ENCODE data around the gene SLC27A3. TPM values are rescaled to one million over a fixed set of nuclear protein-coding genes. Genes with fewer than 3 reads are reported as not detected.
A peak's percentile ranks its signal among the peaks of the same experiment; 100 is the strongest.

Gene SLC27A3
- total RNA-seq, 1 experiment from 2014 or later: 42.0 TPM

GRCh38 chr1:153775458-153776327 lies 486 bp downstream of the SLC27A3 start:
- H3K27me3 ChIP-seq (ENCODE audit: insufficient read depth, low read length): no peaks in the 10 kb centered on the region
- TF ChIP-seq CTCF (conservative IDR thresholded peaks at IDR 0.05): no peak
- H3K27me3 Mint-ChIP-seq (ENCODE audit: low read depth): no peaks in the 10 kb centered on the region
- peak overlapping the region; percentile 83 to 89 for H3K4me3 Mint-ChIP-seq
- H2AFZ ChIP-seq (ENCODE audit: low read length): no peak overlapping the region
- peaks cover 3% of the 10 kb centered on the region; the same call in 1 of the 2 replicates for H3K4me1 ChIP-seq (ENCODE audit: insufficient read depth, low read length)
- H3K36me3 Mint-ChIP-seq (ENCODE audit: insufficient read depth in 1 of 3, low read depth in 3 of 3): peaks cover 13 to 59% (median 46%) of the 10 kb centered on the region in 3 experiments; a peak in 6 of 7 replicates
- H3K23ac ChIP-seq (ENCODE audit: insufficient read length, low read depth, low read length): no peak overlapping the region
- no peak overlapping the region for H2BK120ac ChIP-seq (ENCODE audit: low read depth, low read length, poor library complexity, severe bottlenecking)
- H4K8ac ChIP-seq (replicated peaks; ENCODE audit: insufficient read length, low read depth, low read length): no peak overlapping the region
- no peak overlapping the region for H2BK12ac ChIP-seq (ENCODE audit: insufficient read length, low read depth, low read length)
- peak overlapping the region; percentile 7 for H3K27ac ChIP-seq (ENCODE audit: insufficient read length, low read depth, low read length)
- no peak overlapping the region for H4K5ac ChIP-seq (ENCODE audit: insufficient read length, low read depth, low read length)
- no peaks in the 10 kb centered on the region for H3K9me3 ChIP-seq (ENCODE audit: control insufficient read depth, low read depth, low read length)
- no peaks in the 10 kb centered on the region for H4K20me1 ChIP-seq (ENCODE audit: control insufficient read depth, insufficient read depth, insufficient read length)
- no peaks in the 10 kb centered on the region for H3K79me2 ChIP-seq (ENCODE audit: insufficient read depth, low read length)
- peak; percentile 95 for DNase-seq
- H2AK5ac ChIP-seq (ENCODE audit: insufficient read length, low read length): no peak overlapping the region
- peak overlapping the region; percentile 77 to 91 (median 79); a peak in 4 of 7 replicates for H3K27ac Mint-ChIP-seq
- H3K23me2 ChIP-seq (ENCODE audit: insufficient read length, low read depth, low read length, poor library complexity, severe bottlenecking): peaks cover 10% of the 10 kb centered on the region
- H3K79me1 ChIP-seq (ENCODE audit: insufficient read depth, low read depth, low read length, poor library complexity, severe bottlenecking): no peaks in the 10 kb centered on the region
- no peak overlapping the region for H4K91ac ChIP-seq (ENCODE audit: insufficient read length, low read depth, low read length)
- no CpG with 5 or more reads among the region's 83 CpGs for WGBS (ENCODE audit: extremely low coverage, insufficient read length, low lambda C conversion rate)
- H3T11ph ChIP-seq (ENCODE audit: low read length): no peak overlapping the region
- no peaks in the 10 kb centered on the region for H3K9me3 Mint-ChIP-seq
- H3K14ac ChIP-seq (ENCODE audit: insufficient read depth, low read length): peak overlapping the region; percentile 88
- peak overlapping the region; percentile 78 for H3K18ac ChIP-seq (ENCODE audit: insufficient read length, low read depth, low read length)
- H3K9ac ChIP-seq (ENCODE audit: extremely low read depth, insufficient read length, low read length): peak overlapping the region; percentile 71
- no peak overlapping the region for H2BK5ac ChIP-seq (ENCODE audit: insufficient read length, low read length)
- peak overlapping the region; percentile 74 for H3K4me2 ChIP-seq (ENCODE audit: insufficient read depth, insufficient read length, low read length)
- no peak overlapping the region for H2BK15ac ChIP-seq (ENCODE audit: low read depth, low read length)
- H3K4me1 Mint-ChIP-seq: peaks cover 33 to 41% of the 10 kb centered on the region in 2 experiments
- H3K56ac ChIP-seq (ENCODE audit: insufficient read length, low read depth, low read length): no peak overlapping the region
- H3K4ac ChIP-seq (ENCODE audit: low read depth, low read length): no peak overlapping the region
- H2BK20ac ChIP-seq (ENCODE audit: low read depth, low read length, poor library complexity, severe bottlenecking): no peak overlapping the region
